ENCODE results near the gene TSPEAR. TPM values are rescaled to one million over a fixed set of nuclear protein-coding genes. Genes with fewer than 3 reads are reported as not detected.
"Not testable (repeated sequence)": the region's sequence is repeated elsewhere in the genome, so short reads cannot be mapped to it uniquely, and the experiment has no call there.

Gene TSPEAR
- total RNA-seq, 1 experiment from 2014 or later, result not detected

DNA sequence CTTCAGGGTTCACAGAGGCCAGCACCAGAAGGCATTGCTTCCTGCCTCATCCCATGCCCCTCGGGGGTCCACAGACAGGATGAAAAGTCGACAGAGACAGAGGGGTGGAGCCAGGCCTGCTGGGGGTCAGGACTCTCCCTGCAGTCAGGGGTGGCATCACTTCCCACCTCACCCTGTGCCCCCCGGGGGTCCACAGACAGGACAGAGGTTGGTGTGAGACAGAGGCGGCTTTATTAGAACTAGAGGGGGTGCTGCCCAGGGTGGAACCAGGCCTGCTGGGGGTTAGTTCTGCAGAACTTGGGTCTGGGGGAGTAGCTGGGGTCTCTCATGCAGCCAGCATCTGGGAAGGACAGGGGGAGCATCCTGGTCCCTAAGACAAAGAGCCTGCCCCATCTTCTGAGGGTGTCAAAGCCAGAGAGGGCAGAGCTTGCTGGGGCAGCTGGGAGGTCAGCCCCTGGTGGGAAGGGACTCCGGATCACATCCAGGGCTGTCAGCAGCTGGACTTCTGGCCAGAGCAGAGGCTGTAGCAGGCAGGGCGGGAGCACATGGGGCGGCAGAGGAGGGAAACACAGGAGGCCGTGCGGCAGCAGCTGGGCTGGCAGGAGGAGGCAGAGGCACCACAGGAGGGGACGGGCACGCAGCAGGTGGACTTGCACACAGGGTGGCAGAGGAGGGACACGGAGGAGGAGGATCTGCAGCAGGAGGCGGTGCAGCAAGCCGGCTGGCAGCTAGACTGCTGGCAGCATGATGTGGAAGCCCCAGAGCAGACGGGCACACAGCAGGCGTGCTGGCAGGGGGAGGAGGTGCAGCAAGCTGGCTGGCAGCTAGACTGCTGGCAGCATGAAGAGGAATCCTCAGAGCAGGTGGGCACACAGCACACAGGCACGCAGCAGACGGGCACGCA lies 120.2 kb downstream of the TSPEAR start:
- H3K27ac ChIP-seq (ENCODE audit: low read length); in situ Hi-C loops (cut with HindIII; ENCODE audit: low pct_unique_long_range_greater_than_20kb, low sequenced_read_pairs); H3K4me1 ChIP-seq (ENCODE audit: control insufficient read depth, insufficient read depth, low read length); H3K36me3 ChIP-seq (ENCODE audit: control insufficient read depth, insufficient read depth, low read length); intact Hi-C loops (cut with micrococcal nuclease; ENCODE audit: unreplicated experiment); BruUV-seq (replicated peaks); H3K27me3 ChIP-seq (ENCODE audit: control insufficient read depth, insufficient read depth, low read length); DNase-seq (ENCODE audit: low read depth, low spot score); CTCF ChIA-PET; H3K9me3 ChIP-seq (ENCODE audit: control insufficient read depth, insufficient read depth, low read depth, low read length); H3K4me3 ChIP-seq (ENCODE audit: low read depth in 2 of 2, low read length in 2 of 2); POLR2A ChIA-PET: not testable (repeated sequence)
- peak; percentile 57; the same call in 1 of the 2 replicates for ATAC-seq

GRCh38 chr21:44590311-44590721 lies 121.1 kb downstream of the TSPEAR start:
- CTCF ChIA-PET, result no interaction called here
- Histone ChIP-seq H3K4me3 (ENCODE audit: low read depth in 2 of 2, low read length in 2 of 2) (no peak overlapping the region), H3K9me3 (ENCODE audit: control insufficient read depth, insufficient read depth, low read depth, low read length) (no peaks in the 10 kb centered on the region), H3K36me3 (ENCODE audit: control insufficient read depth, insufficient read depth, low read length) (no peaks in the 10 kb centered on the region), H3K4me1 (ENCODE audit: control insufficient read depth, insufficient read depth, low read length) (no peaks in the 10 kb centered on the region), H3K27ac (ENCODE audit: low read length) (no peak overlapping the region), H3K27me3 (ENCODE audit: control insufficient read depth, insufficient read depth, low read length) (no peaks in the 10 kb centered on the region)
- POLR2A ChIA-PET, result no interaction called here
- DNase-seq (ENCODE audit: low read depth, low spot score), result no peak
- no peak for ATAC-seq
- TF ChIP-seq, protein P1, sequence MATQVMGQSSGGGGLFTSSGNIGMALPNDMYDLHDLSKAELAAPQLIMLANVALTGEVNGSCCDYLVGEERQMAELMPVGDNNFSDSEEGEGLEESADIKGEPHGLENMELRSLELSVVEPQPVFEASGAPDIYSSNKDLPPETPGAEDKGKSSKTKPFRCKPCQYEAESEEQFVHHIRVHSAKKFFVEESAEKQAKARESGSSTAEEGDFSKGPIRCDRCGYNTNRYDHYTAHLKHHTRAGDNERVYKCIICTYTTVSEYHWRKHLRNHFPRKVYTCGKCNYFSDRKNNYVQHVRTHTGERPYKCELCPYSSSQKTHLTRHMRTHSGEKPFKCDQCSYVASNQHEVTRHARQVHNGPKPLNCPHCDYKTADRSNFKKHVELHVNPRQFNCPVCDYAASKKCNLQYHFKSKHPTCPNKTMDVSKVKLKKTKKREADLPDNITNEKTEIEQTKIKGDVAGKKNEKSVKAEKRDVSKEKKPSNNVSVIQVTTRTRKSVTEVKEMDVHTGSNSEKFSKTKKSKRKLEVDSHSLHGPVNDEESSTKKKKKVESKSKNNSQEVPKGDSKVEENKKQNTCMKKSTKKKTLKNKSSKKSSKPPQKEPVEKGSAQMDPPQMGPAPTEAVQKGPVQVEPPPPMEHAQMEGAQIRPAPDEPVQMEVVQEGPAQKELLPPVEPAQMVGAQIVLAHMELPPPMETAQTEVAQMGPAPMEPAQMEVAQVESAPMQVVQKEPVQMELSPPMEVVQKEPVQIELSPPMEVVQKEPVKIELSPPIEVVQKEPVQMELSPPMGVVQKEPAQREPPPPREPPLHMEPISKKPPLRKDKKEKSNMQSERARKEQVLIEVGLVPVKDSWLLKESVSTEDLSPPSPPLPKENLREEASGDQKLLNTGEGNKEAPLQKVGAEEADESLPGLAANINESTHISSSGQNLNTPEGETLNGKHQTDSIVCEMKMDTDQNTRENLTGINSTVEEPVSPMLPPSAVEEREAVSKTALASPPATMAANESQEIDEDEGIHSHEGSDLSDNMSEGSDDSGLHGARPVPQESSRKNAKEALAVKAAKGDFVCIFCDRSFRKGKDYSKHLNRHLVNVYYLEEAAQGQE (IDR thresholded peaks at IDR 0.05; ENCODE audit: insufficient read depth in 1 of 2, low read depth in 2 of 2, low read length in 1 of 2), result no peak
- TF ChIP-seq, protein P2, sequence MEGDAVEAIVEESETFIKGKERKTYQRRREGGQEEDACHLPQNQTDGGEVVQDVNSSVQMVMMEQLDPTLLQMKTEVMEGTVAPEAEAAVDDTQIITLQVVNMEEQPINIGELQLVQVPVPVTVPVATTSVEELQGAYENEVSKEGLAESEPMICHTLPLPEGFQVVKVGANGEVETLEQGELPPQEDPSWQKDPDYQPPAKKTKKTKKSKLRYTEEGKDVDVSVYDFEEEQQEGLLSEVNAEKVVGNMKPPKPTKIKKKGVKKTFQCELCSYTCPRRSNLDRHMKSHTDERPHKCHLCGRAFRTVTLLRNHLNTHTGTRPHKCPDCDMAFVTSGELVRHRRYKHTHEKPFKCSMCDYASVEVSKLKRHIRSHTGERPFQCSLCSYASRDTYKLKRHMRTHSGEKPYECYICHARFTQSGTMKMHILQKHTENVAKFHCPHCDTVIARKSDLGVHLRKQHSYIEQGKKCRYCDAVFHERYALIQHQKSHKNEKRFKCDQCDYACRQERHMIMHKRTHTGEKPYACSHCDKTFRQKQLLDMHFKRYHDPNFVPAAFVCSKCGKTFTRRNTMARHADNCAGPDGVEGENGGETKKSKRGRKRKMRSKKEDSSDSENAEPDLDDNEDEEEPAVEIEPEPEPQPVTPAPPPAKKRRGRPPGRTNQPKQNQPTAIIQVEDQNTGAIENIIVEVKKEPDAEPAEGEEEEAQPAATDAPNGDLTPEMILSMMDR (IDR thresholded peaks at IDR 0.05), result no peak
- TF ChIP-seq SIN3A (IDR thresholded peaks at IDR 0.05; ENCODE audit: borderline replicate concordance, insufficient read depth, low read depth, low read length) (no peak), POLR2AphosphoS5 (IDR thresholded peaks at IDR 0.05; ENCODE audit: low read depth, low read length) (no peak), TCF7L2 (IDR thresholded peaks at IDR 0.05; ENCODE audit: low read depth, low read length) (no peak)
- intact Hi-C loops (cut with micrococcal nuclease; ENCODE audit: unreplicated experiment), result no loop called here
- BruUV-seq (replicated peaks), result no TSS peak
- in situ Hi-C loops (cut with HindIII; ENCODE audit: low pct_unique_long_range_greater_than_20kb, low sequenced_read_pairs), result no loop called here
